GM23248 (cell line): Measurements from ENCODE around the gene ZNF407. TPM values are rescaled to one million over a fixed set of nuclear protein-coding genes. Genes with fewer than 3 reads are reported as not detected.

Source experiments
- DNase-seq: peaks from one replicate; pipeline ENCODE4 v3.0.0-alpha.2; 2015
- H2AFZ ChIP-seq: fragments of 200-600 bp; sonication (generic); 2 replicates; pipeline ENCODE4 v1.6.1; 2016; ENCODE audit warnings: antibody characterized with exemption
- H3F3A ChIP-seq: fragments of 200-600 bp; sonication (generic); 2 replicates; pipeline ENCODE4 v1.6.1; 2016; ENCODE audit warnings: mild to moderate bottlenecking, antibody characterized with exemption, mixed run types; ENCODE audit not compliant: insufficient read depth
- H3K27ac ChIP-seq: fragments of 200-600 bp; sonication (generic); 2 replicates; pipeline ENCODE4 v1.5.1; 2016; ENCODE audit warnings: mild to moderate bottlenecking
- H3K27me3 ChIP-seq: fragments of 200-600 bp; sonication (generic); replicated peaks from 2 replicates; pipeline ENCODE4 v1.6.1; 2016; ENCODE audit warnings: mild to moderate bottlenecking; ENCODE audit not compliant: insufficient read depth
- H3K36me3 ChIP-seq: fragments of 200-600 bp; sonication (generic); 2 replicates; pipeline ENCODE4 v1.6.1; 2016; ENCODE audit warnings: low read depth, mild to moderate bottlenecking
- H3K4me1 ChIP-seq: fragments of 200-600 bp; sonication (generic); 2 replicates; pipeline ENCODE4 v1.6.1; 2016; ENCODE audit warnings: mild to moderate bottlenecking; ENCODE audit not compliant: insufficient read depth
- H3K4me2 ChIP-seq: fragments of 200-600 bp; sonication (generic); one replicate; pipeline ENCODE4 v1.6.1; 2016; ENCODE audit warnings: mild to moderate bottlenecking; ENCODE audit not compliant: unreplicated experiment
- H3K4me3 ChIP-seq: fragments of 200-600 bp; sonication (generic); 2 replicates; pipeline ENCODE4 v1.5.1; 2016; ENCODE audit warnings: mild to moderate bottlenecking
- H3K79me2 ChIP-seq: fragments of 200-600 bp; sonication (generic); 2 replicates; pipeline ENCODE4 v1.6.1; 2016; ENCODE audit warnings: mild to moderate bottlenecking; ENCODE audit not compliant: insufficient read depth
- H3K9ac ChIP-seq: fragments of 200-600 bp; sonication (generic); 2 replicates; pipeline ENCODE4 v1.6.1; 2016; ENCODE audit warnings: mild to moderate bottlenecking
- H3K9me2 ChIP-seq: fragments of 200-600 bp; sonication (generic); 2 replicates; pipeline ENCODE4 v1.6.1; 2016; ENCODE audit warnings: mixed run types, mild to moderate bottlenecking, moderate library complexity; ENCODE audit not compliant: insufficient read depth
- H3K9me3 ChIP-seq: fragments of 200-600 bp; sonication (generic); one replicate; pipeline ENCODE4 v1.6.1; 2017; ENCODE audit warnings: low read depth
- H4K20me1 ChIP-seq: fragments of 200-600 bp; sonication (generic); 2 replicates; pipeline ENCODE4 v1.6.0; 2016; ENCODE audit not compliant: insufficient read depth
- EZH2 ChIP-seq: fragments of 200-600 bp; sonication (generic); IDR thresholded peaks from 2 replicates; pipeline ENCODE4 v1.6.1; 2018; ENCODE audit warnings: antibody characterized with exemption, mild to moderate bottlenecking; ENCODE audit not compliant: insufficient read depth, poor library complexity, severe bottlenecking
- EZH2phosphoT487 ChIP-seq: fragments of 200-600 bp; sonication (generic); IDR thresholded peaks from 2 replicates; pipeline ENCODE4 v1.6.1; 2018; ENCODE audit warnings: antibody characterized with exemption, moderate library complexity, mild to moderate bottlenecking, low read depth; ENCODE audit not compliant: insufficient read depth
- WGBS, 2 experiments: methylation state at CpG; one replicate each; pipeline ENCODE4 v1.1.6; 2015 to 2017; ENCODE audit warnings: low lambda C conversion rate in 2 of 2, low coverage in 1 of 2; ENCODE audit errors: missing lambda C conversion rate in 2 of 2; 5-methylcytosine and 5-hydroxymethylcytosine counted together
- in situ Hi-C: fragments of 300-500 bp; cut with MboI; formaldehyde crosslinking; loops from 2 replicates; pipeline ENCODE4 v1.15.0; 2020
- polyA plus RNA-seq: library from polyadenylated mRNA; unstranded; fragments of >200 nt; fragmentation: Nextera tagmentation; extraction: Ambion mirVana; gene quantifications from 2 replicates; pipeline ENCODE4 v1.2.1, GENCODE V29; 2016
- total RNA-seq: library from RNA; depleted of rRNA; stranded (reverse); fragments of >200 nt; shearing (Covaris generic); gene quantifications from 2 replicates; pipeline ENCODE4 v1.2.3, GENCODE V29; 2014

ZNF407 gene
- total and polyA plus RNA-seq, 2 experiments from 2014 or later, result 2.6 to 6.3 TPM

- in situ Hi-C loops, result no loop called here
- Histone ChIP-seq H4K20me1 (no peaks in the 10 kb centered on the region), H3F3A (no peaks in the 10 kb centered on the region), H2AFZ (no peak overlapping the region), H3K79me2 (no peaks in the 10 kb centered on the region), H3K9ac (no peak overlapping the region), H3K9me2 (no peaks in the 10 kb centered on the region), H3K27ac (no peak overlapping the region), H3K4me2 (no peak overlapping the region), H3K4me3 (no peak overlapping the region), H3K9me3 (no peaks in the 10 kb centered on the region), H3K4me1 (no peaks in the 10 kb centered on the region), H3K36me3 (no peaks in the 10 kb centered on the region), H3K27me3 (no peaks in the 10 kb centered on the region)
- 98% methylated on average over 6 of the region's 6 CpGs for WGBS, 2 experiments
- DNase-seq, result no peak
- no peak for TF ChIP-seq EZH2
- TF ChIP-seq EZH2phosphoT487, result no peak
Measured at GRCh38 chr18:74714791-74715190, 117.1 kb downstream of the ZNF407 start.

GRCh38 chr18:74715306-74715705 lies 117.6 kb downstream of the ZNF407 start:
- Histone ChIP-seq H3K9ac (no peak overlapping the region), H3K4me3 (no peak overlapping the region), H3K4me1 (no peaks in the 10 kb centered on the region), H2AFZ (no peak overlapping the region), H3K27me3 (no peaks in the 10 kb centered on the region), H3K4me2 (no peak overlapping the region), H3K9me3 (no peaks in the 10 kb centered on the region), H3K36me3 (no peaks in the 10 kb centered on the region), H4K20me1 (no peaks in the 10 kb centered on the region), H3K79me2 (no peaks in the 10 kb centered on the region), H3F3A (no peaks in the 10 kb centered on the region), H3K9me2 (no peaks in the 10 kb centered on the region), H3K27ac (no peak overlapping the region)
- TF ChIP-seq EZH2 (no peak), EZH2phosphoT487 (no peak)
- in situ Hi-C loops, result no loop called here
- 98% methylated on average over 7 of the region's 7 CpGs for WGBS, 2 experiments
- no peak for DNase-seq

- Histone ChIP-seq H3K27me3 (no peaks in the 10 kb centered on the region), H3K36me3 (no peaks in the 10 kb centered on the region), H2AFZ (no peak overlapping the region), H3K4me3 (no peak overlapping the region), H3K4me2 (no peak overlapping the region), H3F3A (no peaks in the 10 kb centered on the region), H3K9me3 (no peaks in the 10 kb centered on the region), H3K9ac (no peak overlapping the region), H3K27ac (no peak overlapping the region), H4K20me1 (no peaks in the 10 kb centered on the region), H3K79me2 (no peaks in the 10 kb centered on the region), H3K4me1 (no peaks in the 10 kb centered on the region), H3K9me2 (no peaks in the 10 kb centered on the region)
- no peak for DNase-seq
- WGBS, 2 experiments, result 62 to 64% methylated on average over 5 of the region's 5 CpGs
- TF ChIP-seq EZH2 (no peak), EZH2phosphoT487 (no peak)
- in situ Hi-C loops, result no loop called here
Measured at GRCh38 chr18:74715865-74716712, 118.4 kb downstream of the ZNF407 start.

GRCh38 chr18:74718312-74718711 lies 120.6 kb downstream of the ZNF407 start:
- H3K36me3 ChIP-seq, result no peaks in the 10 kb centered on the region
- 76 to 77% methylated on average over 2 of the region's 2 CpGs for WGBS, 2 experiments
- no peak for DNase-seq
- H3K4me3 ChIP-seq, result no peak overlapping the region
- peaks cover 16% of the 10 kb centered on the region for H3F3A ChIP-seq
- H3K27ac ChIP-seq, result no peak overlapping the region
- in situ Hi-C loops, result no loop called here
- H3K4me1 ChIP-seq, result peaks cover 19% of the 10 kb centered on the region
- no peaks in the 10 kb centered on the region for H4K20me1 ChIP-seq
- H3K9me2 ChIP-seq, result no peaks in the 10 kb centered on the region
- no peak overlapping the region for H3K9ac ChIP-seq
- H2AFZ ChIP-seq, result no peak overlapping the region
- no peak overlapping the region for H3K4me2 ChIP-seq
- peaks cover 6% of the 10 kb centered on the region; the same call in 1 of the 2 replicates for H3K79me2 ChIP-seq
- H3K9me3 ChIP-seq, result no peaks in the 10 kb centered on the region
- no peaks in the 10 kb centered on the region for H3K27me3 ChIP-seq
- TF ChIP-seq EZH2phosphoT487, result no peak
- no peak for TF ChIP-seq EZH2
